Right lobe of liver (tissue), 4 donors: ENCODE results near the gene GLIS1.

ENCODE experiments used
- POLR2A ChIP-seq: fragments of 450-650 bp; IDR thresholded peaks from one replicate; pipeline ENCODE4 v1.6.1; 2017; ENCODE audit warnings: antibody characterized with exemption, mild to moderate bottlenecking
- TF ChIP-seq, protein P1 (sequence below), 4 donors: fragments of 200-600 bp in 3 of 4; fragments of 450-650 bp in 1 of 4; IDR thresholded peaks; one replicate each; pipeline versions ENCODE4 v1.5.1 to v1.8.0; 2016 to 2022; ENCODE audit warnings: antibody characterized with exemption in 4 of 4, mild to moderate bottlenecking in 2 of 4
- donor health status: DM: no; HTN: no; CAD: no.
- donor health status: DM: no; HTN: no; CAD: no.
- donor health status: DM: no; HTN: yes; CAD: no.

DNA sequence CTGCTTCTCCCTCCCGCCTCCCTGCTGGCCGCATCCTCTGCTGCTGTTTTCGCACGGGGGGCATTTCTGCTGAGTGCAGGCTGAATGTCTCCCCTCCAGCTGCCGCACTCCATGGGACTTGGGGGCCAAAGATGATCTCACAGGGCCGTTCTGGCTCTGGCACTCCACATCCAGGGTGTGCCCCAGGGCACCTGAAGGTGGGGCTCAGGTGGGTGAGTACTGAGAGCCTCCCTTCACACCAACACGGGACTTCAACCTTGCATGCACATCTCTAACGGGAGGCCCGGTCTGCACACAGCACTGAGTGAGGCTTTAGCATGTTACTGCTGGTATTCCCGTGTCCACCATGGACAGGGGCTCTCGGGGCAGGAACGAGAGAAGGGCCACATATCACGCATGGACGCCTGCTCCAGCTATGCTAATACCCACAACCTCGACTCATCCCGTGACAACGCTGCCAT is 190.9 kb downstream of the GLIS1 start:
- TF ChIP-seq, protein P1, sequence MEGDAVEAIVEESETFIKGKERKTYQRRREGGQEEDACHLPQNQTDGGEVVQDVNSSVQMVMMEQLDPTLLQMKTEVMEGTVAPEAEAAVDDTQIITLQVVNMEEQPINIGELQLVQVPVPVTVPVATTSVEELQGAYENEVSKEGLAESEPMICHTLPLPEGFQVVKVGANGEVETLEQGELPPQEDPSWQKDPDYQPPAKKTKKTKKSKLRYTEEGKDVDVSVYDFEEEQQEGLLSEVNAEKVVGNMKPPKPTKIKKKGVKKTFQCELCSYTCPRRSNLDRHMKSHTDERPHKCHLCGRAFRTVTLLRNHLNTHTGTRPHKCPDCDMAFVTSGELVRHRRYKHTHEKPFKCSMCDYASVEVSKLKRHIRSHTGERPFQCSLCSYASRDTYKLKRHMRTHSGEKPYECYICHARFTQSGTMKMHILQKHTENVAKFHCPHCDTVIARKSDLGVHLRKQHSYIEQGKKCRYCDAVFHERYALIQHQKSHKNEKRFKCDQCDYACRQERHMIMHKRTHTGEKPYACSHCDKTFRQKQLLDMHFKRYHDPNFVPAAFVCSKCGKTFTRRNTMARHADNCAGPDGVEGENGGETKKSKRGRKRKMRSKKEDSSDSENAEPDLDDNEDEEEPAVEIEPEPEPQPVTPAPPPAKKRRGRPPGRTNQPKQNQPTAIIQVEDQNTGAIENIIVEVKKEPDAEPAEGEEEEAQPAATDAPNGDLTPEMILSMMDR (IDR thresholded peaks at IDR 0.05), result no peak
- no peak for TF ChIP-seq POLR2A
